HPDE6-E6E7 (cell line): ENCODE measurements around the gene BSG.
"Not testable (repeated sequence)": the region's sequence is repeated elsewhere in the genome, so short reads cannot be mapped to it uniquely, and the experiment has no call there.

Source experiments
- DNase-seq: peaks from one replicate; pipeline ENCODE4 v3.0.0; 2011; ENCODE audit warnings: missing footprints; ENCODE audit errors: extremely low spot score

BSG gene

DNA sequence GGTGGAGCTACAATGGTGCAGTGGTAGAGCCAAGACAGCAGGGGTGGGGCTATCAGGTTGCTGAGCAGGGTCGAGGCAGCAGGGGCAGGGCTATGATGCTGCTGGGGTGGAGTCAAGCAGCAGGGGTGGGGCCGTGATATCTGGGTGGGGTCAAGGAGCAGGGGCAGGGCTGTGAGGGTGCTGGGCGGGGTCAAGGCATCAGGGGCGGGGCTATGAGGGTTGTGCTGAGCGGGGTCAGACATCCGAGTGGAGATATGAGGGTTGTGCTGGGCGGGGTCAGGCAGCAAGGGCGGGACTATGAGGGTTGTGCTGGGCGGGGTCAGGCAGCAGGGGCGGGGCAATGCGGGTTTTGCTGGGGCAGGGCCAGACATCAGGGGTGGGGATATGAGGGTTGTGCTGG lies 32.0 kb downstream of the BSG start:
- DNase-seq: no peak

GRCh38 chr19:605061-605971 lies 32.9 kb downstream of the BSG start:
- DNase-seq: not testable (repeated sequence)

DNA sequence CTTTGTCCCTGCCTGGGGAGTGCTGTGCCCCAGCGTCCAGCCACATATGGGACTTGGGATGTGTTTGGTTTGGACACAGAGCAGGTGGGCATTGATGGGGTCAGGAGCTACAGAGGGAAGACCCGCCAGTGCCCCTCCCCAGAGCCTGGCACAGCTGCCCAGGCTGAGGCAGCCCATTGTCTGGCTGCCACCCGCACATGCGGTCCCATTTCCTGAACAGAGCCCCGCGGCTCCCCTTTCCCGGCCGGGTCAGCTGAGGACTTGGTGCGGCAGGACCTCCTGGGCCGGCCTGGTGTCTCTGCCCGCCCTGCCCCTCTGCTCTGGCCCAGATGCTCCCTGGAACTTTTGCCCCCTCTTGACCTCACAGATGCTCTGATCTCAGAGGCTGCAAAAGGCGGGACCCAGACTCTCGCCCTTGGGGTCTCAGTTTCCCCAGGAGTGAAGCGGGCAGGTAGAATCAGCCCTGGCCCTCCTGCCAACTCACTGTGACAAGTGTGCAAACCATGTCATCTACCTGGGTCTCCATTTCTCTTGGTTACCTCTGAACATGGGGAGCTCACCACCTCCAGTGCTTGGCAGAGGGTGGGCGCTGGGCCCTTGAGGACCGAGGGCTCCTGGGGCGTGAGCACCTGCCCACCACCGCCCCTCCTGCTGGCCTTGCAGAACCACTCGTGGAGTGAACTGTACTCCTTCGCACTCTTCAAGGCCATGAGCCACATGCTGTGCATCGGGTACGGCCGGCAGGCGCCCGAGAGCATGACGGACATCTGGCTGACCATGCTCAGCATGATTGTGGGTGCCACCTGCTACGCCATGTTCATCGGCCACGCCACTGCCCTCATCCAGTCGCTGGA lies 35.1 kb downstream of the BSG start:
- no peak for DNase-seq

DNA sequence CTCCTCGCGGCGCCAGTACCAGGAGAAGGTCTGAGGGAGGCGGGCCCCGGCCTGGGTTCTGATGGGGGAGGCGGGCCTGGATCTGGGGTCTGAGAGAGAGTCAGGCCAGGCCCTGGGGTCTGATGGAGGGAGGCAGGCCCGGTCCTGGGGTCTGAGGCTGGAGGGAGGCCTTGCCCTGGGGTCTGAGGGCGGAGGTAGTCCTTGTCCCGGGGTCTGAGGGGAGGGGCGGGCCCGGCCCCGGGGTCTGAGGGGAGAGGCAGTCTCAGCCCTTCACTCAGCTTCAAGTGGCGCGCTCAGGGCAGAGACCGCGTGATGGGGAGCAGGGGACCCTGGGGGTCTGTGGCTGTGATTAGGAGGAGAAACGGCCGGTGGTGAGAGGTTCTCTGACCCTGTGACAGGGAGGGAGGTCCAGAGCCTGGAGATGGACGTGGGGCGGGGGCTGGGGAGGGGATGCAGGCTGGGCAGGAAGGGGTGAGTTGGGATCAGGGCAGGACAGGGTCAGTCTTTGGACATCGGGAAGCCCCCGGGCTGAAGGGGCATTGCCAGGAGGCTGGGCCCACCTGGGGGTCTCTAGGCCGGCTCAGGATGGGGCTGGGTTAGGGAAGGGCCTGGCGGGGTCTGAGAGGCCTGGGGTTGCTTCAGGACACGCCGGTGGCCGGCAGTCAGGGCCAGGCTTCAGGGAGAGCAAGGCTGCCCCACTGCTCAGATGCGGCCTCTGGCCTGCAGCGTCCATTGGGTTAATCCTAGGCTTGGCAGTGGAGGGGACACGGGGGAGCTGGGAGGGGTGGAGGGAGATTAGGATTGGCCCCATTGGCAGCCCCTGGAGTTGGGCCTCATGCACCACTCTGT lies 36.0 kb downstream of the BSG start:
- DNase-seq: no peak

- no peak for DNase-seq
Observed at GRCh38 chr19:609004-609346, 36.6 kb downstream of the BSG start.

DNA sequence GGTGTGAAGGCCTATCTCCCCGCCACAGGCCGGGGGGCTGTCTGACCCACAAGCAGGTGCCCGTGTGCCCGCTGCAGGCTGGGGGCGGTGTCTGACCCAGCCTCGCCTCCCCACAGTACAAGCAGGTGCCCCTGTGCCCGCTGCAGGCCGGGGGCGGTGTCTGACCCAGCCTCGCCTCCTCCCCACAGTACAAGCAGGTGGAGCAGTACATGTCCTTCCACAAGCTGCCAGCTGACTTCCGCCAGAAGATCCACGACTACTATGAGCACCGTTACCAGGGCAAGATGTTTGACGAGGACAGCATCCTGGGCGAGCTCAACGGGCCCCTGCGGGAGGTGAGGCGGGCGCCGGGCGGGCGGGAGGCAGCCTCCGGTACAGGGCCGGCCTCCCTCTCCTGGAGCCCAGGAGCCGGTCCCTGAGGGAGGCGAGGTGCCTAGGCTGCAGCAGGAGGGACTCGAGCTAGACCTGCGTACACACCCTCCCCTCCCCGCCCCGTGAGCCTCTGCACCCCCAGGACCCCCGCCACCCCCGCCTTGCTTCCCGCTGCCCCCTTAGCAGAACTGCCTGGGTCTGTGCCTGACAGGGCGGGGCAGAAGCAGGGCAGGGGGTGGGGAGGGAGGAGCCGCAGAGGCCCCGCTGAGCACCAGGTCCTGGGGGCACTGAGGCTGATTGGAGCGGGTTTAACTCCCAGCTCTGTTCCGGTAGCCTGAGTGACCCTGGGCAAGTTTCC lies 37.8 kb downstream of the BSG start:
- DNase-seq: no peak

- no peak for DNase-seq
Observed at GRCh38 chr19:610801-611480, 38.5 kb downstream of the BSG start.

DNA sequence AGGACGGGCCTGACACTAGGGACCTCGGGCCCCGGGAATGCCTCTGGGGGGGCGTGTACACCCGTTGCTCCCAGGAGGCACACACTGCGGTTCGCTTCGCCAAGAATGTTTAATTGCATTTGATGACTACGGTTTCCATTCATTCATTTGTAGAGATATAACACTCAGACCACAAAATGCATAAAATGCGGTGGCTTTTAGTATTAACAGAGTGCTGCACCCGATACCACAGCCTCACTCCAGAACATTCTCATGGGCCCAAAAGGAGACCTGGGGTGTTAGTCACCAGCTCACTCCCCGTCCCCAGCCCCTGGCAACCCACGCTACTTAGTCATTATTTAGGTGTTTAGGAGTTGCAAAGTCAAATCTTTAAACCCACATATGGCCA lies 39.1 kb downstream of the BSG start:
- peak; percentile 33 for DNase-seq

- DNase-seq: no peak
Observed at GRCh38 chr19:612941-613340, 40.5 kb downstream of the BSG start.

DNA sequence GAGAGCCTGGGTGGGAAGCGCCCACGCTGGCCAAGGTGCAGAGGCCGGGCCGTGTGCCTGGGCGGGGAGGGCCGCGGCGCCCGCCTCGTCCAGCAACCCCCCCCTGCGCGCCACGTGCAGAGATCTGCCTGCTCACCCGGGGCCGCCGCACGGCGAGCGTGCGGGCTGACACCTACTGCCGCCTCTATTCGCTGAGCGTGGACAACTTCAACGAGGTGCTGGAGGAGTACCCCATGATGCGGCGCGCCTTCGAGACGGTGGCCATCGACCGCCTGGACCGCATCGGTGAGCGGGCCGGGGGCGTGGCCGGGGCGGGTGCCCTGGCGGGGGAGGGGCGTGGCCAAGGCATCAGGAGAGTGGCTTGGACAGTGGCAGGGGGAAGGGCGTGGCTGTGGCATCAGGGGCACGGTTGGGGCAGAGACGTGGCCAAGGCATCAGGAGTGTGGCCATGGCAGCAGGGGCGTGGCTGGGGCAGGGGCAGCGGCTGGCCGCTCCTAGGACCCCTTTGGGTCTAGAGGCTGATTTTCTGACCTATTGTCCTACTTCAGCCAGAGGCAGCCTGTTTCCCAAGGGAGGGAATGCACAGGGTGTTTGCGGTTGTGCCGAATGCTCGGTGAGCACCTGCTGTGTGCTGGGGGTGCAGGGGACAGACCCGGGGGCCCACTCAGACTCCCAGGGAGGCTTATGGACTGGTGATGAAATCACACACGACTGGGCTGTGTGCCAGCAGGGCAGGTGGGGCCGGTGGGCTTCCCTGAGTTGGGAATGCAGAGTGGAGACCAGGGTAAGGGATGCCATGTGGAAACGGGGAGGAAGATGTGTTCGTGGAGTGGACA lies 41.6 kb downstream of the BSG start:
- no peak for DNase-seq

GRCh38 chr19:615619-616018 lies 43.2 kb downstream of the BSG start:
- no peak for DNase-seq

DNA sequence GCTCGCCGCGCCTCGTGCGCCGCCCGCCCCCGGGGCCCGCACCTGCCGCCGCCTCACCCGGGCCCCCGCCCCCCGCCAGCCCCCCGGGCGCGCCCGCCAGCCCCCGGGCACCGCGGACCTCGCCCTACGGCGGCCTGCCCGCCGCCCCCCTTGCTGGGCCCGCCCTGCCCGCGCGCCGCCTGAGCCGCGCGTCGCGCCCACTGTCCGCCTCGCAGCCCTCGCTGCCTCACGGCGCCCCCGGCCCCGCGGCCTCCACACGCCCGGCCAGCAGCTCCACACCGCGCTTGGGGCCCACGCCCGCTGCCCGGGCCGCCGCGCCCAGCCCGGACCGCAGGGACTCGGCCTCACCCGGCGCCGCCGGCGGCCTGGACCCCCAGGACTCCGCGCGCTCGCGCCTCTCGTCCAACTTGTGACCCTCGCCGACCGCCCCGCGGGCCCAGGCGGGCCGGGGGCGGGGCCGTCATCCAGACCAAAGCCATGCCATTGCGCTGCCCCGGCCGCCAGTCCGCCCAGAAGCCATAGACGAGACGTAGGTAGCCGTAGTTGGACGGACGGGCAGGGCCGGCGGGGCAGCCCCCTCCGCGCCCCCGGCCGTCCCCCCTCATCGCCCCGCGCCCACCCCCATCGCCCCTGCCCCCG lies 43.8 kb downstream of the BSG start:
- no peak for DNase-seq

- no peak for DNase-seq
Observed at GRCh38 chr19:616747-617526, 44.5 kb downstream of the BSG start.

- no peak for DNase-seq
Observed at GRCh38 chr19:617551-618246, 45.3 kb downstream of the BSG start.

- DNase-seq: no peak
Observed at GRCh38 chr19:618247-618619, 45.8 kb downstream of the BSG start.

DNA sequence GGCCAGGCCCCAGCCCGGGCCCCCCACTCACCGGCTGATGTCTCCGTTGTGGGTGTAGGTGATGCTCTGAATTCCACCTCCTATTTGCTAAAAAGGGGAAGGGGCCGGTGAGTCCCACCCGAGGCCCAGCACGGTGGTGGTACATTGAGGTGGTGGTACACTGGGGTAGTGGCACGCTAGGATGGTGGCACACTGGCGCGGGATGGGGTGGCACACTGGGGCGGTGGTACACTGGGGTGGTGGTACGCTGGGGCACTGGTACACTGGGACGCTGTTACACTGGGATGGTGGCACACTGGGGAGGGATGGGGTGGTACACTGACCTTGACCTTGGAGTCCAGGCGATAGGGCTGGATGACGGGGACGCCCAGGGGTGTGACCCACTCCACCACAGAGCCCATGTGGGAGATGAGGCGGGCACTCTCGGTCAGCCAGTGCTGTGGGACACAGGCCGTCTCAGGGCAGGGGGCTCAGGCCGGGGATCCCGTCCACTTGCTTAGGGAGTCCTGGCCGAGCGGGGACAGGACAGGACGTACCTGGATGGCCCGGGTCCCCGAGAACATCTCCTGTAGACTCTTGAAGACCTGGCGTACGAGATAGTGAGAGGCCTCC lies 46.4 kb downstream of the BSG start:
- DNase-seq: no peak

DNA sequence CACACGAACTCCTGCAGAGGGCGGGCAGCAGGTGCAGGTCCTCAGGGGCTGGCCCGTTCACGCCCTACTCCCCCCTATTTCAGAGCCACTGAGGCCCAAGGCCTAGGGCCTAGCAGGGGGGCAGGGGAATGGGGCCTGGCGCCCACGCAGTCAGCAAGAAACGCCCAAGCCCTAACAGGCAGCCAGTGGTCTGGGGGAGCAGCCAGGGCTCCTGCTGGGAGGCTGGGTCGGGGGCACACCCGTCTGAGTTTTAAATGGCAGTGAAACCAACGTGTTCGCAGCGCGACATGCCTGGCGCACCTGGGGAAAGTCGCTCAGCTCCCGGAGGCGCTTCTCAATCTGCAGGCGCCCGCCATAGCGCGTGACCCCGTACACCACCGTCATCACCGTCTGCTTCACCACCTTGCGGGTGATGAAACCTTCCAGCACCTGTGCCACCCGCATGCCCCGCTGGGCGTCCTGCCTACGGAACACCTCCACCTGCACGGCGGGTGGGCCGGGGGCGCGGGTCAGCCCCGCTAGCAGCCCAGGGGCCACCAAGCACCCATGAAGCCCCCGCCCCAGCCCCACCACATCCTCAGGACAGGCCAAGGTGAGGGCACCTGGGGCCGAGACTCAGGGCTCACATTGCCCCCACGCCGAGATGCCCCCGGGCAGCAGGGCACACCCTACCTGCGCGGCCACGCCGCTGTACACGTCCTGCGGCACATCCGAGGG lies 47.0 kb downstream of the BSG start:
- DNase-seq: no peak
